Caco-2 (cell line): Measurements from ENCODE around the gene GPS1. TPM values are rescaled to one million over a fixed set of nuclear protein-coding genes. Genes with fewer than 3 reads are reported as not detected.

Source experiments
- BruUV-seq: library from RNA; stranded (reverse); fragments of 400-500 nt; replicated peaks from 2 replicates; lab custom pipeline; 2021; lab: Mats Ljungman, UMichigan
- CTCF ChIA-PET: fragments of 300-600 bp; sonication (Branson Sonifier 250); formaldehyde crosslinking; loops from one replicate; lab custom pipeline; 2022; ENCODE audit warnings: antibody characterized with exemption; lab: Charles Lee
- POLR2A ChIA-PET: fragments of 300-600 bp; sonication (Branson Sonifier 250); formaldehyde crosslinking; loops from one replicate; lab custom pipeline; 2022; ENCODE audit warnings: antibody characterized with exemption; lab: Charles Lee
- DNase-seq, 2 experiments: peaks; one replicate each; pipeline versions ENCODE4 v3.0.0 to v3.0.0-alpha.2; 2020 to 2022
- H3K27me3 ChIP-seq: replicated peaks from 2 replicates; pipeline ENCODE4 v1.6.0; 2011; ENCODE audit warnings: low read length; ENCODE audit not compliant: control insufficient read depth, insufficient read depth
- H3K36me3 ChIP-seq: 2 replicates; pipeline ENCODE4 v1.5.1; 2011; ENCODE audit warnings: low read length; ENCODE audit not compliant: control insufficient read depth, insufficient read depth
- H3K4me1 ChIP-seq: fragments of 250-450 bp; sonication (Bioruptor Pico); 2 replicates; pipeline ENCODE4 v1.5.1; 2020; ENCODE audit warnings: mild to moderate bottlenecking
- H3K4me3 ChIP-seq: 2 replicates; pipeline ENCODE4 v1.5.1; 2011; ENCODE audit warnings: low read depth, mild to moderate bottlenecking, control low read depth, low read length
- H3K9me3 ChIP-seq: fragments of 250-450 bp; sonication (Bioruptor Pico); 2 replicates; pipeline ENCODE4 v1.5.1; 2020; ENCODE audit warnings: mild to moderate bottlenecking, moderate library complexity
- H3K27ac Mint-ChIP-seq: one replicate; pipeline ENCODE4 v1.8.0; 2022; ENCODE audit warnings: mixed read lengths; ENCODE audit not compliant: unreplicated experiment
- H3K27me3 Mint-ChIP-seq: one replicate; pipeline ENCODE4 v1.8.0; 2022; ENCODE audit warnings: mixed read lengths; ENCODE audit not compliant: insufficient read depth, unreplicated experiment
- H3K36me3 Mint-ChIP-seq: one replicate; pipeline ENCODE4 v1.8.0; 2022; ENCODE audit warnings: mild to moderate bottlenecking, mixed read lengths; ENCODE audit not compliant: insufficient read depth, unreplicated experiment
- H3K4me1 Mint-ChIP-seq: one replicate; pipeline ENCODE4 v1.8.0; 2022; ENCODE audit warnings: low read depth, mixed read lengths; ENCODE audit not compliant: unreplicated experiment
- H3K4me3 Mint-ChIP-seq: one replicate; pipeline ENCODE4 v1.8.0; 2022; ENCODE audit warnings: mild to moderate bottlenecking, moderate library complexity, mixed read lengths; ENCODE audit not compliant: unreplicated experiment
- H3K9me3 Mint-ChIP-seq: one replicate; pipeline ENCODE4 v1.8.0; 2022; ENCODE audit warnings: mixed read lengths; ENCODE audit not compliant: unreplicated experiment
- intact Hi-C: fragments of 100-400 bp; cut with micrococcal nuclease; formaldehyde crosslinking; loops from one replicate; pipeline ENCODE4 v1.10.0; 2022; ENCODE audit not compliant: unreplicated experiment
- total RNA-seq: library from RNA; stranded (reverse); gene quantifications from 2 replicates; pipeline ENCODE4 v1.2.3, GENCODE V29; 2022
- TF ChIP-seq, protein P1 (sequence below), 2 experiments: fragments of 200-600 bp in 1 of 2; IDR thresholded peaks; 1 replicate in 1 of 2; 2 replicates in 1 of 2; pipeline versions ENCODE4 v1.5.1 to v1.8.0; 2011 to 2022; ENCODE audit warnings: antibody characterized with exemption in 1 of 2, control low read depth in 1 of 2, inconsistent platforms in 1 of 2, low read depth in 1 of 2, low read length in 1 of 2, mild to moderate bottlenecking in 1 of 2, moderate library complexity in 1 of 2; ENCODE audit not compliant: insufficient read depth in 1 of 2, severe bottlenecking in 1 of 2, unreplicated experiment in 1 of 2

The GPS1 gene
- total RNA-seq, 1 experiment from 2014 or later = 195 TPM

DNA sequence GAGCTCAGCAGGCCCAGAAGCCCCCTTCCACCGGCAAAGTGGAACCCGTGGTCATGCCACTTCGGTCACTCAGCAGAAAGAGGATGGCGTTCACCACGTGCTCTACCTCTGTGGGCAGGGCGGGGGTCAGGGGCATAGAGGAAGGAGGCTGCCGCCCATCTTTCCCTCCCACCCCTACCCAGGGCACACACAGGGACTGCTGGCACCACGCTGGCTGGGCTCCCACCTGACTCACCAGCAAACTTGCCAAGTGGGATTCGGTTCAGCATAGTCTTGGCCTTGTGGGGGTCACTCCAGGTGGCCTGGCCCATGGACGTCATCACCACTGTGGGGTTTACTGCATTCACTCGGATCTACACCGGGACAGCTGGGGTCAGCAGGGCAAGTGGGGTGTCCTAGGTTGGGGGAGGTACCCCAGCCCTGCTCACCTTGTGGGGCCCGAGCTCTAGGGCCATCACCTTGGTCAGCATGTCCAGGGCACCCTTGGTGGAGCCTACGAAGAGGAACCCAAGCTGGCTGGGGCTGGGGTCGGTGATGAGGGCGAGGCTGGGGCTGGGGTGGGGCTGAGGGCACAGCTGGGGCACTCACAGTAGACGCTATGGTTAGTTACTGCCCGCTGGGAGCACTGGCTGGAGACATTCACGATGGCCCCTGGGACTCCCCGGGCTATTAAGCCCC is 15.6 kb upstream of the GPS1 start:
- H3K4me3 Mint-ChIP-seq = peak overlapping the region; percentile 86
- ChIA-PET CTCF (interaction anchor here (0.6 to 2.4 kb wide), 4 partner anchors 14 to 211 kb away, joined by 3 to 42 read pairs (median 10); partner anchors contain the start of genes CENPX, GPS1, LRRC45 and RFNG), POLR2A (interaction anchor here (0.6 kb wide), 1 partner anchor 482 kb away, joined by 5 read pairs; no protein-coding TSS in a partner anchor)
- TF ChIP-seq, protein P1, sequence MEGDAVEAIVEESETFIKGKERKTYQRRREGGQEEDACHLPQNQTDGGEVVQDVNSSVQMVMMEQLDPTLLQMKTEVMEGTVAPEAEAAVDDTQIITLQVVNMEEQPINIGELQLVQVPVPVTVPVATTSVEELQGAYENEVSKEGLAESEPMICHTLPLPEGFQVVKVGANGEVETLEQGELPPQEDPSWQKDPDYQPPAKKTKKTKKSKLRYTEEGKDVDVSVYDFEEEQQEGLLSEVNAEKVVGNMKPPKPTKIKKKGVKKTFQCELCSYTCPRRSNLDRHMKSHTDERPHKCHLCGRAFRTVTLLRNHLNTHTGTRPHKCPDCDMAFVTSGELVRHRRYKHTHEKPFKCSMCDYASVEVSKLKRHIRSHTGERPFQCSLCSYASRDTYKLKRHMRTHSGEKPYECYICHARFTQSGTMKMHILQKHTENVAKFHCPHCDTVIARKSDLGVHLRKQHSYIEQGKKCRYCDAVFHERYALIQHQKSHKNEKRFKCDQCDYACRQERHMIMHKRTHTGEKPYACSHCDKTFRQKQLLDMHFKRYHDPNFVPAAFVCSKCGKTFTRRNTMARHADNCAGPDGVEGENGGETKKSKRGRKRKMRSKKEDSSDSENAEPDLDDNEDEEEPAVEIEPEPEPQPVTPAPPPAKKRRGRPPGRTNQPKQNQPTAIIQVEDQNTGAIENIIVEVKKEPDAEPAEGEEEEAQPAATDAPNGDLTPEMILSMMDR (IDR thresholded peaks at IDR 0.05; ENCODE audit: insufficient read depth in 1 of 2, low read depth in 1 of 2, low read length in 1 of 2, severe bottlenecking in 1 of 2, unreplicated experiment in 1 of 2) = no peak
- H3K9me3 Mint-ChIP-seq = peaks cover under 1% of the 10 kb centered on the region
- Histone ChIP-seq H3K36me3 (no peaks in the 10 kb centered on the region; the same call in 1 of the 2 replicates), H3K27me3 (no peaks in the 10 kb centered on the region), H3K9me3 (no peaks in the 10 kb centered on the region), H3K4me3 (peak overlapping the region; percentile 79), H3K4me1 (peaks cover 24% of the 10 kb centered on the region)
- H3K27ac Mint-ChIP-seq = peak overlapping the region; percentile 55
- intact Hi-C loops = loop anchor here (2.0 kb wide), 1 partner anchor 63 kb away; the partner anchor contains the start of gene FASN
- no peak for DNase-seq
- no peaks in the 10 kb centered on the region for H3K27me3 Mint-ChIP-seq
- peaks cover 5% of the 10 kb centered on the region for H3K4me1 Mint-ChIP-seq
- BruUV-seq = TSS peak; percentile 64
- peaks cover 19% of the 10 kb centered on the region for H3K36me3 Mint-ChIP-seq

DNA sequence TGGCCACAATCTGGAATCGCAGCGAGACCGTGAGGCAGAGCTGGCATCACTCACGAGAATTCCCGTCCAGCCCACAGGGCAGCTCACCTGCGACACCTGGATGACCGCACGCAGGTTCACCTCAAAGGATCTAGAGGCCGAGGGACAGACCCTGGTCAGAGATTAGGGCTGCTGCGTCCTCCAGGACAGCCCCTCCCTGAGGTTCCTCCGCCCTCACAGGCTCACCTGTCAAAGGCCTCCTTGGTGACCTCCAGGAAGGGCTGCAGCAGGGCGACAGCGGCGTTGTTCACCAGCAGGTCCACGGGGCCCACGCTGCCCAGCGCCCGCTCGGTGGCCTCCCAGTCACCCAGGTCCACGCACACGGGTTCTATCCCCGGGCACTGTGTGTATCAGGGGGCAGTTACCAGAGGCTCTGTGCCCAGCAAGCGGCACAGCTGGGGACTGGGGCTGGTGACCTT is 15.0 kb upstream of the GPS1 start:
- Mint-ChIP-seq H3K9me3 (peaks cover 6% of the 10 kb centered on the region), H3K4me1 (peaks cover 5% of the 10 kb centered on the region), H3K27me3 (no peaks in the 10 kb centered on the region), H3K27ac (peak overlapping the region; percentile 55), H3K4me3 (peak overlapping the region; percentile 86), H3K36me3 (peaks cover 19% of the 10 kb centered on the region)
- Histone ChIP-seq H3K9me3 (no peaks in the 10 kb centered on the region), H3K4me3 (peak overlapping the region; percentile 79), H3K27me3 (no peaks in the 10 kb centered on the region), H3K36me3 (no peaks in the 10 kb centered on the region; the same call in 1 of the 2 replicates), H3K4me1 (peaks cover 24% of the 10 kb centered on the region)
- DNase-seq = peak in 1 of 2 experiments; percentile 41
- TF ChIP-seq, protein P1 (IDR thresholded peaks at IDR 0.05; ENCODE audit: insufficient read depth in 1 of 2, low read depth in 1 of 2, low read length in 1 of 2, severe bottlenecking in 1 of 2, unreplicated experiment in 1 of 2) = no peak
- CTCF ChIA-PET = interaction anchor here (1.0 to 2.4 kb wide), 4 partner anchors 14 to 108 kb away, joined by 3 to 42 read pairs (median 13); partner anchors contain the start of genes CENPX, FASN, GPS1 and LRRC45
- BruUV-seq = no TSS peak
- intact Hi-C loops = loop anchor here (1.0 to 2.0 kb wide), 2 partner anchors 15 to 62 kb away; partner anchors contain the start of genes FASN, GPS1 and RFNG
- POLR2A ChIA-PET = interaction anchor here (1.4 kb wide), 1 partner anchor 14 kb away, joined by 16 read pairs; no protein-coding TSS in a partner anchor
